Dermis blood vessel endothelial cell (primary cell): Measurements from ENCODE around the gene ISY1. TPM values are rescaled to one million over a fixed set of nuclear protein-coding genes. Genes with fewer than 3 reads are reported as not detected.
"Not testable (repeated sequence)": the region's sequence is repeated elsewhere in the genome, so short reads cannot be mapped to it uniquely, and the experiment has no call there.

Source experiments
- DNase-seq: peaks from one replicate; pipeline ENCODE4 v3.0.0; 2010
- total RNA-seq: library from RNA; depleted of rRNA; stranded (reverse); fragments of >200 nt; gene quantifications from 2 replicates; pipeline ENCODE4 v1.2.3, GENCODE V29; 2014

ISY1 gene
- 37.9 and 57.6 TPM in 2 replicates for total RNA-seq

DNA sequence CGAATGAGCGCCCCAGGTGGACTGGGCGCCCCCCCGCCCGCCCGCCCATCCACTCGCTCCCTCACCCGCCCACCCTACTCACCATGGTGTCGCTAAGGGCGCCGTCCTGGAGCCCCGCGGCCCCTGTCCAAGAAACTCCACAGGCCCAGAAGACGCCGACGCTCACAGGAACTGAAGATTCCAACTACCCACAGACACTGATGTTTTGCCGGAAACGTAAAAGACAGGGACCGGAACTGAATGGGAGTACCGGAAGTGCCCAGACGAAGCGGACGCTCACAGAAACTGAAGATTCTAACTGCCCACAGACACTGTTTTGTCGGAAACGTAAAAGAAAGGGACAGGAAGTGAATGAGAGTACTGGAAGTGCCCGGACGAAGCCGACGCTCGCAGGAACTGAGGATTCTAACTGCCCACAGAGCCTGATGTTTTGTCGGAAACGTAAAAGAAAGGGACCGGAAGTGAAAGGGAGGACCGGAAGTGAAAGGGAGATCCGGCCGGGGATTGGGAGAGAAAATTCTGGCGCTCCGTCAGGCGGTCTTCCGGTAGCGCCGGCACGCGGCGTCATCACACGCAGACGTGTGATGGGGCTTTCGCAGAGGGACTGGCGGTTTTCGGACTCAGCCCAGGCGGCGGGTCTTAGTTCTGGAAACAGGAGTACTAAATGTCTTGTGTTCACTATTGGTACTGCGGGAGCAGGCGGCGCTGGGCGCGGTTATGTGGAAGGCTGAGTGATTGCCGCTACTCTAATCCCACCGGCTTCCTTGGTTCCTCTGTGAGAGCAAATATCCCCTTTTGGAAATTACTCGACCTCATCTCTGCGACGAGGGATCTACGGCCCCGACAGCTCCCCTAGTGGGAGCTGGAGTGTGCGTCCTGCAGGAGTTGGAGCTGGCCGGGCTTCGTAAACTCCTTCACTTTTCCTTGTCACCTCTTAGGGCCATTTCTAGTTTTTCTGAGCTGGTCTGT lies at the start of gene ISY1:
ISY1 (minus strand) TSS at position 173 of the 969 bp plus-strand sequence; CDS start at position 85, 88 bp downstream.
- peak; percentile 96 for DNase-seq

DNA sequence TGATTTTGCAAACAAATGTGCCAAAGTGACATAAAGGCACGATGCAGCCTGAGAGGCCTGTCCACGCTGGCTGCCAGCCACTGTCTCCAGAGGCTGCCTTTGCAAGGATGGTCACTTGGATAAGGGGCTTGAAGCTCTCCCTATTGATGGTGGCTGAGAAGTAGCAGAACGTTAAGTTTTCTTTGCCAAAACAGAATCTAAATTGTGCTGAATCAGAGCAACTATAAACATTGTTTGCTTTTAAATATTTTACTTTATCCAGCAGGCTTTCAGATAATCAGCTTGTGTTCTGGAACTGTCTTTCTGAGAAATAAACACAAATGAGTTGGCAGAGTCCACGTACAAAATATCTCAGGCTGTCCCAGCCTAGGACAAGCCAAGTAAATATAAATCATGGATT lies 46.6 kb upstream of the ISY1 start:
- no peak for DNase-seq

DNA sequence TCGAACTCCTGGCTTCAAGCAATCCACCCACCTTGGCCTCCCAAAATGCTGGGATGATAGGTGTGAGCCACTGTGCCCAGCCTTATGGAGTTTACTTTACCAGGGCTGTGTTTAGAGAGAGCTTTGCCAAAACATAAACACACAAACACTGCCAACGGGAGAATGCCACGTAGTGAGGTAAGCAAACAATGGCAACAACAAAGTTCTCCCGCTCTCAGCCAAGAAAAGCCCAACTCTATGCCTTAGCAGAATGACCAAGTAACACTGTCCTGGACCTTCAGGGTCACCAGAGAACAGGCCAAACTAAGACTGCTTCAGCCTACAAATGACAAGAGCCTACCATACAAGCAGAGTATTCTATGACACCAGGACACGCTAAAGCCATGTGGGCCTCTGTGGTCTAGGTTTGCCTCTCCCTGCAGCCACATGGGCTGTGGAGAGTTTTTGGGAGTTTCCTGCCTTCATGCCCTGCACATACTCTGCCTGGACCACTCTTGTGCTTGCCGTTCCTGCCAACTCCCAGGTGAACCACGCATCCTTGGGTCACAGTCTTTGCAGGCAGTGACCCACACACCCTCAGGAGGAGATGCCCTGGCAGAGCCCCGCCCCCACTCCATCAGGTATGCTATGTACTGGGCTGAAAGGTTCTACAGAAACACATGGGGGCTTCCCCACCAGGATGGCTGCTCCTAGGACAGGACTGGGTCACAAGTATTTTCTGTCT lies 44.4 kb upstream of the ISY1 start:
- no peak for DNase-seq

DNA sequence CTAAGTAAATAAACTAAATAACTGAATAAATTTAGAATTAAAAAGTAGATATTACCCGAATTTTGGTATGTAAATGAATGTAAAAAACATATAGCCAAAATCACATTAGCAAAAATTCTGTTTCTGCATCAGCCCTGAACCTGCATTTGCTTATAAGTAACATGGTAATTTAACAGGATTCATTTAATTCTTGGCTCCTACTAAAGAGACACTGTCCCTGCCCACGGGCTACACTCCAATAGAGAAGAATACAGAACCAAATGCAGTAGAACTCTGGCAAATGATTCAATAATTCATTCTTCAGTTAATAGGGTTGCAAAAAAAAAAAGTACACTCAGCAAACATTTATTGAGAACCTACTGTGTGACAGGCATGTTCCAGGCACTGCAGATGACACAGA lies 43.6 kb upstream of the ISY1 start:
- no peak for DNase-seq

DNA sequence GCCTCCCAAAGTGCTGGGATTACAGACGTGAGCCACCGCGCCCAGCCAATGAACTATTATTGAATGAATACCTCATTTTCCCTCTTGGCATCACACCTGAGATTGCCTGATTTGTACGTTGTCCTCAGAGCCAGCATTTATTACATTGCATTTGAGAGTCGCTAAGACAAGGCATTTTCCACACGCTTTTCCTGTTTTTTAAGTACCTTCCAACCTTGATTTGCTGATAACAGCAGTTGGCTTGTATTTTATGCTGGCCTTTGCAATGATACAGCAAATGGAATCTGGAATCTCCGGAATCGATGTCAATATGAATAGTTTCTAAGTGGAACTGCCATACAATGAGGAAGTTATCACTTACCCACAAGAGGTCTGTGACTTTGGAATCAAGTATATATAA lies 38.5 kb upstream of the ISY1 start:
- DNase-seq: no peak

DNA sequence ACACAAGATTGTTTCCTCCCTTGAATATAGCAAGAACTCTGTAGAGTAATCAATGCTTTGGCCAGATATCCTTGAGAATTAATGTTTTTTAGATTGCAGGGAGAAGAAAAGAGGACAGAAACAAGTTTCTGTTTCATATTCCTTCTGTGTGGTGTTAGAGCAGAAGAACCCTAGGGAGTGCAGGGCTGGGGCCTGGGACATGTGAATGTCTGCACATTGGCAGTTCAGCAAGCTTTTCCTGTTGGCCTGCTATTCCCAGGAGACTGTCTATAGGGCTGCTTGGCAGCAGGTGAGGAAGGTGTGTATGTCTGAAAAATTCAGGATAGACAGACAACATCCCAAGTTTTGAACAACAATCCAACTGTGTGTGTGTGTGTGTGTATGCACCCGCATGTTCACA lies 36.5 kb upstream of the ISY1 start:
- DNase-seq: peak; percentile 23

DNA sequence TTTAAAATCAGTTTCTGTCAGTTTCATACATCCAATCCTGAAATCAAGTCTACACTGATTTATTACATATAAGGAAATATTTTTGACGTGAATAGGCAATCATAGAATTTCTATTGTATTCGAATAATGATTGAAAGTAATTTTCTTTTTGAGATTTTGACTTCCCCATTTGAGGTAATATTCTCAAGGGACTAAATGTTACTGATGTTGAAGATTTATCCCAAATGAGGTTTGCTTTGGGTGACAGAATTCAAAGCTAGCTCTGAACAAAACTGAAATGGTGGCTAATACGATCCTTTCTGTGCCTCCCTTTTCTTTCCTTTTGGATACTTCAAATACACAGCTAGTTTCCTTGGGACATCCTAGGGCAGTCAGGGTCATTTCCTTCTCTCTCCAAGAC lies 35.7 kb upstream of the ISY1 start:
- peak; percentile 19 for DNase-seq

DNA sequence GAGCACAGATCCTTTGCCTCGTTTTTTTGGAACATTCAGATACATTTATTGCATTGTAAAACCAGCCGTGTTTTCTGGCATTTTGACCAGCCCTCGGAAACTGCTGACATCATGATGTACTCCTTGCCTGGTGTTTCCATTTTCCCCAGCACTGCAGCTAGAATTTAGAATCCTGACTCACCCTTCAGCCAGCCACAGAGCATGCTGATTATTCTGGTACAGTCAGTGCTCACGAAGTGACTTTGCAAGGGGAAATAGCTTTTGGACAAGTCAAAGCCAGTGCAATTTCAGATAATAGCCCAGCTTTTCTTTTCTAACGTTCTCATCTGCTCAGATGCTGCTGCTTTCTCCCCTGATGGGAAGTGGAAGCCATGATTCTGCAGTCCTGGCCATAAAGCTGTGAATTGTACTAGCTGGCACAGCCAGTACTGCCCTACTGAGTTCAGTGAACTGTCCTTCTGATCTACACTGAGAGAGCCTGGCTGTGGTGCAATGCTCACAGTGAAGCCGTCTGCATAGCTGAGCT lies 34.9 kb upstream of the ISY1 start:
- DNase-seq: peak; percentile 83

DNA sequence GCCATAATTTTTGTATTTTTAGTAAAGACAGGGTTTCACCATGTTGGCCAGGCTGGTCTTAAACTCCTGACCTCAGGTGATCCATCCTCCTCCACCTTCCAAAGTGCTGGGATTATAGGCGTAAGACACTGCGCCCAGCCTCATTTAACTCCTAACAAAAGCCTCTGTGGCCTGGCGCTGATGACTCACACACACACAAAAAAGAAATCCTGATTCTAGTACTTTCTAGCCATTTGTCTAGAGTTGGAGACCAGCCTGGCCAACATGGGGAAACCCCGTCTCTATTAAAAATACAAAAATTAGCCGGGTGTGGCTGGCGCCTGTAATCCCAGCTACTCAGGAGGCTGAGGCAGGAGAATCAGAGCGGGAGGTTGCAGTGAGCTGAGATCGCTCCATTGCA lies 28.9 kb upstream of the ISY1 start:
- not testable (repeated sequence) for DNase-seq

DNA sequence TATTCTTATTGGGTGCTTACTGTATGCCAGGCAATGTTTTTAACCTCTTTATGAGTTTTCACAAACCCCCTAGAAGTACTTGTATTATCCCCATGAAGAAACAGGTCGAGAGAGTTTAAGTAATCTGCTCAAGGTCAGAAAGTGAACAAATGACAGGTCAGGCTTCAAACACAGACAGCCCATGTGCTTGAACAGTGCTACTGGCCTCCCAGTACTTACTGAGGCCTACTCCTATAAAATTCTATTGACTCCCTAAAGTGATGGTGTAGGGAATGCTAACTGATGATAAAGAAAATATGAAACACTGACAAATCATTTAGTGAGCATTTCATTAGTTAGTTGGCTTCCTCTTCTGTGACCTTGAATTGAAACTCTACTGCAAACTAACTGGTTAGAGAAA lies 27.0 kb upstream of the ISY1 start:
- DNase-seq: no peak

DNA sequence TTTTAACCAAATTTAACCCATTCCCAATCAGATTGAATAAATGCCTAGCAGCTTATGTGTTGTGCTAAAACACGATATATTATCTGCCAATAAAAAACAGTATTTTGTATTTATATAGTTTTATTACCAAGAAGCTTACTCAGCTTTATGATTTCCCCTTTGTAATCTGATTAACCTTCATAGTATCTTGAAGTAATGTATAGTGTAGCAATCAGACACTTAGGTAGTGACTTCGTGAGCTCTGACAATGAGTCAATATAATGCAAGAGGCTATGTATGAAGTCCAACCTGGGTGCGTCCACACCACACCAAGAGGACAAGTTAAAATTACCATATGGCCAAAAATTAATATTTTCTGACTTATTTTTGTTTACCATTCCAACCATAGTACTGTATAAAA lies 24.9 kb upstream of the ISY1 start:
- no peak for DNase-seq

DNA sequence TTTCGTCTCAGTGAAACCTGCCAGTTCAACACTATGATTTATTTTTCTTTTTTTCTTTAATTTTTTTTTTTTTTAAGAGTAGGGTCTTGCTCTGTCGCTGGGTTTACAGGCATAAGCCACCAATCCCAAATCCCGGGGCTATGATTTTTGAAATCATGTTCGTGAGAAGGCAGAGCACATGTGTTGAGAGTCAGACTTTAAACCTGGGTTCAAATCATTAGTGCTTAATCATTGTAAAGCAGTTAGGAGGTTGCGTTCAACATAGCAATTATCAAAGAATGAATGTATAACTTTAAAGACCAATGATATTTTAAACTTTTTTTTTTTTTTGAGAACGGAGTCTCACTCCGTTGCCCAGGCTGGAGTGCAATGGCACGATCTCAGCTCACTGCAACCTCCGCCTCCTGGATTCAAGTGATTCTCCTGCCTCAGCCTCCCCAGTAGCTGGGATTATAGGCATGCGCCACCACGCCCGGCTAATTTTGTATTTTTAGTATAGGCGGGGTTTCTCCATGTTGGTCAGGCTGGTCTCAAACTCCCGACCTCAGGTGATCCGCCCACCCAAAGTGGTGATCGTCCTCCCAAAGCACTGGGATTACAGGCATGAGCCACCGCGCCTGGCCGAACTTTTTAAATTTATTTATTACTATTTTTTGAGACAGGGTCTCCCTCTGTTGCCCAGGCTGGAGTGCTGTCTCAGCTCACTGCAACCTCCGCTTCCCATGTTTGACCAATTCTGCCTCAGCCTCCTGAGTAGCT lies 24.1 kb upstream of the ISY1 start:
- not testable (repeated sequence) for DNase-seq

DNA sequence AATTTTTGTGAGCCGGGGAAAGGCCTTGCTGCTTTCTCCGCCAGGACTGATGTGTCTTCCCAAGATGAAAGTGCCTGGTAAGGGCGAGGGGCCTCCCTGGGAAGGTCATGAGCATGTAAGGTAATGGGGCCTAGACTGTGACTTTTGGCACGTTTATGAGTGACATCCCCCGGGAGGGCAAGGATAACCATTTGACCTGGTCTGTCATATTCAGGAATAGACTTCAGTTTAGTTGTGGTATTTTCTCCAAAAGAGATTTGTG lies 23.5 kb upstream of the ISY1 start:
- DNase-seq: peak; percentile 52

DNA sequence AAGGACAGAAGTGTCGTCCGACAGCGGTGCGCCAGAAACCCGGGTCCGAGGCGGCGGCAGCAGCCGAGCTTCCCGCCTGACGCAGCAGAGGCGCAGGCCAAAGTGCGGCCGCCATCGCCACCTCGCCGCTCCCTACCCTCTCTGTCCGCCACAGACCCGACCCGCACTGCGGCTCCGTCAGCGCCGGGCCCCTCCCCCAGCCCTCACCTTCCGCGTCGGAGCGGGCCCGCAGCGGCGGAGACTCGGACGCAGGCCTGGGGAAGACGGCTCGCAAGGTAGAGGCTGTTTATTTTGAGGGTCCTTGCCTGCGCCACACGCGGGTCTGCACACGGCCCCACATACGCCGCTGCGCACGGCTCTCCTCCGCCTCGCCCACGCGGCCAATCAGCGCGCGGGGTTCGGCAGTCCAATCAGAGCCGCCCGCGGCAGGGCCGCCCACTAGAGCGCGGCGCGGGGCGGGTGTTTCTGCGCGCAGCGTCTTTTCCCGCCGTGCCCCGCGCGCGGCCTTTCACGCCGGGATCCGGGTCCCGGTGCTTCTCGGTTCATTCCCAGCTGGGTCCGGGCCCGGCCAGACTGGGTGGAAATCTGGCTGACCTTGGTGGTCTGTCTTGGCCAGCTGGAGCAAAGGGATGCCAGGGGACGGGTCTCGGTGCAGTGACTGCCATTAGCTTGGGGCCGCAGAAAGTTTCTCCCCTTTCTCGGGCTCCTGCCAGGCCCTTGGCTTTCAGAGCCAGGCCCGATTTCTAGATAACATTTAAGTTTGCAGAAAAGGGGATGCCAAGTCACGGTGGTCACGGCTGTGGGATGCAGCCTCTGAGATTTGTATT lies 22.9 kb upstream of the ISY1 start, which contains the start of gene CNBP:
CNBP (minus strand) TSS at position 328 of the 827 bp plus-strand sequence. CDS start 12,139 bp downstream, outside the sequence.
- peak; percentile 96 for DNase-seq

DNA sequence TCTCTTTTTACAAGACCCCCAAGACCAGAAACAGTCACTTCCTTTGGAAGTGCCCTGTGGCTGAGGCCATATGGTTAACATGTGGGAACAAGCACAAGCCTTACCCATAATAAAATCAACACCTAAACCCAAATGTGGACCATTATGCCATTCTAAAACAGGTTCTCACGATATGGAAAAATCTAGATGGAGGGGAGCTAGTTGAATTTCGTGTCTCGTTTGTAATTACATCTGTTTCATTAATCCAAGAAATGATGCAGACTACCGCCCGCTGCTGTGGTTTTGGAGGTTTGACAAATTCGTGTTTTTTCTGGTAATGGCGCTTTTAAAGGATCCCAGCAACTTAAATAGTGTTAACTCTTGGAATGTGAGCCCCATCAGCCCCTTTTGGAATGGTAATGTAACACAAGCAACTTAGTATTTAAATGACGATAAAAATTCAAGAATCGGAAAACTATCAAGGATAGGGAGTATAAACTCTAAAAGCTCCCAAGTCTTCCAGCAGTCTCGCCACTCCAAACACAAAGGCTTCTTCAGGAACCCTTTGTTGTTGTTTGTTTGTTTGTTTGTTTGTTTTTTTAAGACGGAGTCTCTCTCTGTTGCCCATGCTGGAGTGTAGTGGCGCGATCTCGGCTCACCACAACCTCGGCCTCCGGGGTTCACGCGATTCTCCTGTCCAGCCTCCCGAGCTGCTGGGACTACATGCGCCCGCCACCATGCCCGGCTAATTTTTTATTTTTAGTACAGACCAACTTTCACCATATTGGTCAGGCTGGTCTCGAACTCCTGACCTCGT lies 21.7 kb upstream of the ISY1 start:
- DNase-seq: peak; percentile 46

DNA sequence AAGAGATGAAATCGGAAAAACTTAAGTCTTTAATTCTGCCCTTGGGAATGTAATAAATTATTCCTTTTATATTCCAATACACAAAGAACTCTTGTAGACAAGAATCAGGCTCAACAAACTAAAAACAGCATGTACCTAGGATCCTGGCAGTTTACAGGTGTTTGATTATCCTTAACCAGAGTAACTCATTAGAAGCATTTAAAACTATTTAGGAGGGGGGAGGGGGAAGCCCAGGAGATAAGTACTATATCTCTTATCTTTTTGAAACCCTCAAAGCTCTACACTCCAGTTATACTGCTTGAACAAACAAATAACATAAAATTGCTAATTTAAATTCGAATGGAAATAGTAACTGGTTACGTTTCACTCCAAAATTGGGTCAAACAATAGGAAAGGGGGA lies 21.0 kb upstream of the ISY1 start:
- DNase-seq: no peak

DNA sequence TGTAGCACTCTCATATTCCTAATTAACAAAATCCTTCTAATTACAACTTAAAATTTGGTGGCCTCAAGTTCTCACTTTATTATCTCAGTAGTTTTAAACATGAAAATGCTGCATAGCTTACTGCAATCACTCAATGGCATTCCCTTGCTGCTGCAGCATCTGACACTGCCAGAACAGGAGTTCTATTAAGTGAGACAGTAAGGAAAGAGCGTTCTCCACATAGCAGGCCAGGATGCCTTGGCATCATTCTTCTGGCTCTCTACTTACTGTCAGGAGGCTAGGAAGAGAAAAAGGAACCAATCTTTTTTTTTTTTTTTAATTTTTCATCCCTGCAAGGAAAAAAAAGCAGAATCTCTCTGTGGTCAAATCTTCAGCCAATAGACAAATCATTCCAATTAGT lies 19.6 kb upstream of the ISY1 start:
- DNase-seq: no peak

DNA sequence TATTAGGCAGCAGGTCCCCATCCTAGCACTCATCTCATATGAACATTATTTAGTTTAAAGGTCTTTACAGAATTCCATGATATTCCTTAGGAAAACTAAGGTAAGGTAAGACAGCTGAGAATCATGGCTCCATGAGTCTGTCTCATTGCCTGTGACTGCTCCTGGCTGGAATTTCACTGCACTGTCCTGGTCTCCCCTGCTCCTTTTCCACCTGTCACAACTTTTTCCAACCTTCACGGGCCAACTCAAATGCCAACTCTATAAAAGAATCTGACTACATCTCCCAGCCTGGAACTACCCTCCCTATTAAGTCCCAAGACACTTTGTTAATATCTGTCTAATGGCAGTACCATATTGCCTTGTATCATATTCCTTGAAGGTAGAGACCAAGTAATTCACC lies 15.2 kb upstream of the ISY1 start:
- DNase-seq: no peak

DNA sequence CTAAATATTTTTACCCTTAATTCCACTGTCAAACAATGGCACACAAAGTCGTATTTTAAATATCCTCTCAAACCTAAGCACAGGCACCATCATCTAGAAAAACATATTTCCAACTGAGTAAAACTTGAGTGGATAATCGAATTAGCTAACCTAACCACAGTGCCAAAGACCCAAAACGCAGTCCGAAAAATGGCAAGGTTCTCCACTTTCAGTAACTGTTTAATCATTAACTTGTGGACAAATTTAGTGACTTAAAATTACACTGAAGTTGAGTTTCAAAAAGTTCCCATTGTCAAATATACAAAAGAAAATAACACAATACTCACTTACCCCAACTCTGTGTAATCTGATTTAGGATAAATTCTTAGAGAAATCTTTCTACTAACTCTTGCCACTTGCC lies 12.9 kb upstream of the ISY1 start:
- no peak for DNase-seq

DNA sequence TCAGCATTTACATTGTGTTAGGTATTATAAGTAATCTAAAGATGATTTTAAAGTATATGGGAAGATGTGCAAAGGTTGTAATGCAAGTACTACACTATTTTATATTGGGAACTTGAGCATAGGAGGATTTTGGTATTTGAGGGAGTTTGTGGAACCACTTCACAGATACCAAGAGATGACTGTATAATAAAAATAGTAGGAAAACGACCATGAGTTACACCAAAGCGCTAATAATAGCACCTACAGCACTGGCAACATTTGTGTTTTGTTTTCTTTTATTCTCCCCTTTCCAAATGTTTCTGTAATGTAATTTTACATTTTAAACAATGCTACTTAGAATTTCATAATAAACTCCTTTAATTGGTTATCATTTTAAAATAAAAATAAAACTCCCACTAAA lies 12.3 kb upstream of the ISY1 start:
- DNase-seq: no peak
